ENCODE results near the gene BNIP3. TPM values are rescaled to one million over a fixed set of nuclear protein-coding genes. Genes with fewer than 3 reads are reported as not detected.
"Not testable (repeated sequence)": the region's sequence is repeated elsewhere in the genome, so short reads cannot be mapped to it uniquely, and the experiment has no call there.

Gene BNIP3
- total and polyA plus RNA-seq, 2 donors = 22.7 to 38.3 TPM

DNA sequence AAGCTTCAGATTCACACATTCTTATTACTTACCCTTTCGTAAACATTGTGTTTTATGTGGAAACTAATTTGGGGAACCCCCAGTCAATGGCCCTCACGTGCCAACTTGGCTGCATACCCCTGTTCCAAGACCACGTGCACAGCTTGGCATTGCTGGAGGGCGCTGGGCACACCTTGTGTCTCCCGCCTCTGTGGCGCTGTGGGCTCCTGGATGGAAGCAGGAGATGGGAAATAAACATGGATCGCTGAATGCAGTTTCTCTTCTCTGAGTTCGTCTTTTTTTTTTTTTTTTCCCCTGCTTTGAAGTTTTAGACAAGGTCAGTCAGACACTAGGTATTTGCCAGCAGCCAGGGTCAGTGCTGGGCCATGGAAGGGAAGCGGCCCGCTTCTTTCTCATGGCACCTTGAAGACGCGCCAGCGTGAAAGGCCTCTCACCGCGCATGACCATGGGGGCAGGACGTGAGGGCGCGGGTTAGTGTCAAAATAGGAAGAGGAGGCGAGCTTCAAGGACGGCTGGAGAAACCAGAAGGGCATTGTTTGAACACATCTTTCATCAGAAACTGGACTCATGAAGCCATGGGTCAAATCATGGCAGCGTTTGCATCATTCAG lies 27.3 kb downstream of the BNIP3 start:
- WGBS = 98% methylated on average over 21 of the region's 21 CpGs
- no peak overlapping the region for H3K27ac ChIP-seq (ENCODE audit: low read depth in 1 of 2, low read length in 1 of 2)

GRCh38 chr10:131949908-131950307 lies 31.8 kb downstream of the BNIP3 start:
- not testable (repeated sequence) for H3K27me3 ChIP-seq (ENCODE audit: control insufficient read depth in 2 of 2, insufficient read depth in 1 of 2, low read length in 1 of 2); H3K9me3 ChIP-seq (ENCODE audit: control insufficient read depth in 2 of 2, insufficient read depth in 1 of 2, low read length in 1 of 2); DNase-seq (ENCODE audit: low read depth in 6 of 9, low spot score in 9 of 9); H3K27ac ChIP-seq (ENCODE audit: low read depth in 1 of 2, low read length in 1 of 2); H3K4me1 ChIP-seq (ENCODE audit: control insufficient read depth in 2 of 2, insufficient read depth in 2 of 2, low read length in 2 of 2); H3K4me3 ChIP-seq (ENCODE audit: low read length in 2 of 2)
- WGBS = 95% methylated on average over 5 of the region's 7 CpGs
- H3K36me3 ChIP-seq (ENCODE audit: control insufficient read depth in 2 of 2, insufficient read depth in 2 of 2, low read length in 1 of 2) = peaks cover 70 to 78% of the 10 kb centered on the region in 2 donors

More for the DNA sequence above, 27.3 kb downstream of the BNIP3 start:
- Histone ChIP-seq H3K4me3 (ENCODE audit: low read length in 2 of 2) (no peak overlapping the region), H3K4me1 (ENCODE audit: control insufficient read depth in 2 of 2, insufficient read depth in 2 of 2, low read length in 2 of 2) (no peaks in the 10 kb centered on the region), H3K9me3 (ENCODE audit: control insufficient read depth in 2 of 2, insufficient read depth in 1 of 2, low read length in 1 of 2) (no peaks in the 10 kb centered on the region), H3K27me3 (ENCODE audit: control insufficient read depth in 2 of 2, insufficient read depth in 1 of 2, low read length in 1 of 2) (no peaks in the 10 kb centered on the region), H3K36me3 (ENCODE audit: control insufficient read depth in 2 of 2, insufficient read depth in 2 of 2, low read length in 1 of 2) (peaks cover 53 to 67% of the 10 kb centered on the region in 2 donors)
- no peak for DNase-seq (ENCODE audit: low read depth in 6 of 9, low spot score in 9 of 9)

DNA sequence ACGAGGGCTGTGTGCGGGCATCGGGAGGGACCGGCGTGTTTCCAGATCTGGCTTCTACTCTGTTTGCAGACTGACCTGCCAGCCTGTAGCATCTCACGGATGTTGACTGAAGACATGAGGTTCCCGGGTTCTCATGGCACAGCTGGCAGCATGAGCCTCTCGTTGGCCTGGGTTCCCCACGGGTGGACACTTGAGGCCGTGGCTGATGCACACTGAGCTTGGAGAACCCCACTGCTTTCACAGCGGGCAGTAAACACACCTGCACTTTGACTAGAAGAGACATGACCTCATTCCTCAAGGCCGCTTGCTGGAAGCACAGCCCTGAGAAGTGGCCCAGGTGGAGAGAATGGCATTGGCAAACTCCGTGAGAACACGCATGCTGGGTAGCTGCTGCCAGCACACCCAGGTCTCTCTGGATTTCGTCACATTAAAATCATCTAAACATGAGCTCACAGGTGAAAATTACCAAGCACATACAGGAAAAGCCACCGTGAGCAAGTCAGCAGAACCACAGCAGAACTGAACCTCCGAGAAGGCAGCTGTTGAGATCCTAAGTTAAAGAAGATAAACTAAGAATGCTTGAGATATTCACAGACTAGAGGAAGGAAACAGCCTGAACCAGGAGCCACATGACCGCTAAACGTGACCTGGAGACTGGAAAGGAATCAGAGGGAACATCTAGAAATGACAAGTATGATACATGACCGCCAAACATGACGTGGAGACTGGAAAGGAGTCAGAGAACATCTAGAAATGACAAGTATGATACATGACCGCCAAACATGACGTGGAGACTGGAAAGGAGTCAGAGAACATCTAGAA lies 32.5 kb downstream of the BNIP3 start:
- Histone ChIP-seq H3K36me3 (ENCODE audit: control insufficient read depth in 2 of 2, insufficient read depth in 2 of 2, low read length in 1 of 2) (peaks cover 71 to 79% of the 10 kb centered on the region in 2 donors), H3K27ac (ENCODE audit: low read depth in 1 of 2, low read length in 1 of 2) (no peak overlapping the region), H3K4me3 (ENCODE audit: low read length in 2 of 2) (no peak overlapping the region), H3K9me3 (ENCODE audit: control insufficient read depth in 2 of 2, insufficient read depth in 1 of 2, low read length in 1 of 2) (no peaks in the 10 kb centered on the region), H3K4me1 (ENCODE audit: control insufficient read depth in 2 of 2, insufficient read depth in 2 of 2, low read length in 2 of 2) (no peaks in the 10 kb centered on the region), H3K27me3 (ENCODE audit: control insufficient read depth in 2 of 2, insufficient read depth in 1 of 2, low read length in 1 of 2) (no peaks in the 10 kb centered on the region)
- 95% methylated on average over 21 of the region's 23 CpGs for WGBS
- no peak for DNase-seq (ENCODE audit: low read depth in 6 of 9, low spot score in 9 of 9)

GRCh38 chr10:131948501-131948900 lies 33.2 kb downstream of the BNIP3 start:
- H3K4me1 ChIP-seq (ENCODE audit: control insufficient read depth in 2 of 2, insufficient read depth in 2 of 2, low read length in 2 of 2) = no peaks in the 10 kb centered on the region
- no peak overlapping the region for H3K4me3 ChIP-seq (ENCODE audit: low read length in 2 of 2)
- no peaks in the 10 kb centered on the region for H3K27me3 ChIP-seq (ENCODE audit: control insufficient read depth in 2 of 2, insufficient read depth in 1 of 2, low read length in 1 of 2)
- peaks cover 70 to 81% of the 10 kb centered on the region in 2 donors for H3K36me3 ChIP-seq (ENCODE audit: control insufficient read depth in 2 of 2, insufficient read depth in 2 of 2, low read length in 1 of 2)
- 99% methylated on average over 6 of the region's 6 CpGs for WGBS
- no peaks in the 10 kb centered on the region for H3K9me3 ChIP-seq (ENCODE audit: control insufficient read depth in 2 of 2, insufficient read depth in 1 of 2, low read length in 1 of 2)
- no peak for DNase-seq (ENCODE audit: low read depth in 6 of 9, low spot score in 9 of 9)
- H3K27ac ChIP-seq (ENCODE audit: low read depth in 1 of 2, low read length in 1 of 2) = no peak overlapping the region

DNA sequence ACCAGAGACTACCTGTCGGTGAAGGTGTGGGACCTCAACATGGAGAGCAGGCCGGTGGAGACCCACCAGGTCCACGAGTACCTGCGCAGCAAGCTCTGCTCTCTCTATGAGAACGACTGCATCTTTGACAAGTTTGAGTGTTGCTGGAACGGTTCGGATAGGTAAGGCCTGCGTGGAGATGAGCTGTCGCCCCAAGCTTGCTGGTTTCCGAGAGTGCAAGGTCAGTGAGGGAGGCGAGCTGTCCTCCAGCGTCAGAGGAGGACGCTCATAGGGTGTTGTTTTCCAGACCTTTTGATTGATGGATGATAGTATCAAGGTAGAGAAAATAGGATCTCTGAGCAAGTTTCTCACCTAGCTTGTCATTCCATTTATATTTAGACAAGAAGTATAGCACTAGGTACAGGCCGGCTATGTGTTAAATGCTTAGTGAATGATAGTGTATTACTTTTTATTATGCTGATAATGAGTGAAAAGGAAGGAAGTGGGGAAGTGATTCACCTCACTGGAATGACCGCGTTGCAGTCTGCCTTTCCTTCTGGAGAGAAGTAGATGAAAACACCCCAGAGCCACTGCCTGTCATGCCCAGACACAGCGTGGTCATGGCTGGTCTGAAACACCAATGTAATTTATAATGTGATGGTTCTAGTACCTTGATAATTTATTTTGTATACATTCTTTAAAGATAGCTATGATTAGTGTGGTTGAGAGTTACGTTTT lies 33.9 kb downstream of the BNIP3 start:
- Histone ChIP-seq H3K27ac (ENCODE audit: low read depth in 1 of 2, low read length in 1 of 2) (no peak overlapping the region), H3K4me1 (ENCODE audit: control insufficient read depth in 2 of 2, insufficient read depth in 2 of 2, low read length in 2 of 2) (peaks cover 0 to 3% of the 10 kb centered on the region in 2 donors), H3K4me3 (ENCODE audit: low read length in 2 of 2) (no peak overlapping the region), H3K9me3 (ENCODE audit: control insufficient read depth in 2 of 2, insufficient read depth in 1 of 2, low read length in 1 of 2) (no peaks in the 10 kb centered on the region), H3K27me3 (ENCODE audit: control insufficient read depth in 2 of 2, insufficient read depth in 1 of 2, low read length in 1 of 2) (no peaks in the 10 kb centered on the region), H3K36me3 (ENCODE audit: control insufficient read depth in 2 of 2, insufficient read depth in 2 of 2, low read length in 1 of 2) (peaks cover 75 to 81% of the 10 kb centered on the region in 2 donors)
- DNase-seq (ENCODE audit: low read depth in 6 of 9, low spot score in 9 of 9) = no peak
- WGBS = 96% methylated on average over 18 of the region's 18 CpGs

GRCh38 chr10:131946880-131947279 lies 34.8 kb downstream of the BNIP3 start:
- DNase-seq (ENCODE audit: low read depth in 6 of 9, low spot score in 9 of 9) = no peak
- Histone ChIP-seq H3K4me3 (ENCODE audit: low read length in 2 of 2) (no peak overlapping the region), H3K27ac (ENCODE audit: low read depth in 1 of 2, low read length in 1 of 2) (no peak overlapping the region), H3K4me1 (ENCODE audit: control insufficient read depth in 2 of 2, insufficient read depth in 2 of 2, low read length in 2 of 2) (peaks cover 0 to 3% of the 10 kb centered on the region in 2 donors), H3K27me3 (ENCODE audit: control insufficient read depth in 2 of 2, insufficient read depth in 1 of 2, low read length in 1 of 2) (no peaks in the 10 kb centered on the region), H3K36me3 (ENCODE audit: control insufficient read depth in 2 of 2, insufficient read depth in 2 of 2, low read length in 1 of 2) (peaks cover 77 to 80% of the 10 kb centered on the region in 2 donors), H3K9me3 (ENCODE audit: control insufficient read depth in 2 of 2, insufficient read depth in 1 of 2, low read length in 1 of 2) (no peaks in the 10 kb centered on the region)
- WGBS = 97% methylated on average over 14 of the region's 14 CpGs

GRCh38 chr10:131946321-131946751 lies 35.4 kb downstream of the BNIP3 start:
- no peak overlapping the region for H3K4me3 ChIP-seq (ENCODE audit: low read length in 2 of 2)
- H3K27me3 ChIP-seq (ENCODE audit: control insufficient read depth in 2 of 2, insufficient read depth in 1 of 2, low read length in 1 of 2) = no peaks in the 10 kb centered on the region
- no peak overlapping the region for H3K27ac ChIP-seq (ENCODE audit: low read depth in 1 of 2, low read length in 1 of 2)
- no peak for DNase-seq (ENCODE audit: low read depth in 6 of 9, low spot score in 9 of 9)
- peaks cover 77 to 80% of the 10 kb centered on the region in 2 donors for H3K36me3 ChIP-seq (ENCODE audit: control insufficient read depth in 2 of 2, insufficient read depth in 2 of 2, low read length in 1 of 2)
- 92% methylated on average over 14 of the region's 14 CpGs for WGBS
- no peaks in the 10 kb centered on the region for H3K9me3 ChIP-seq (ENCODE audit: control insufficient read depth in 2 of 2, insufficient read depth in 1 of 2, low read length in 1 of 2)
- H3K4me1 ChIP-seq (ENCODE audit: control insufficient read depth in 2 of 2, insufficient read depth in 2 of 2, low read length in 2 of 2) = peaks cover 0 to 3% of the 10 kb centered on the region in 2 donors

- 98% methylated on average over 28 of the region's 28 CpGs for WGBS
- no peak for DNase-seq (ENCODE audit: low read depth in 6 of 9, low spot score in 9 of 9)
Observed at GRCh38 chr10:131944976-131945695, 36.6 kb downstream of the BNIP3 start.

More at GRCh38 chr10:131944976-131945695, 36.6 kb downstream of the BNIP3 start:
- H3K4me1 ChIP-seq (ENCODE audit: control insufficient read depth in 2 of 2, insufficient read depth in 2 of 2, low read length in 2 of 2) = peaks cover 0 to 3% of the 10 kb centered on the region in 2 donors
- no peak overlapping the region for H3K4me3 ChIP-seq (ENCODE audit: low read length in 2 of 2)
- H3K27ac ChIP-seq (ENCODE audit: low read depth in 1 of 2, low read length in 1 of 2) = no peak overlapping the region
- no peaks in the 10 kb centered on the region for H3K27me3 ChIP-seq (ENCODE audit: control insufficient read depth in 2 of 2, insufficient read depth in 1 of 2, low read length in 1 of 2)
- H3K36me3 ChIP-seq (ENCODE audit: control insufficient read depth in 2 of 2, insufficient read depth in 2 of 2, low read length in 1 of 2) = peaks cover 78 to 80% of the 10 kb centered on the region in 2 donors
- H3K9me3 ChIP-seq (ENCODE audit: control insufficient read depth in 2 of 2, insufficient read depth in 1 of 2, low read length in 1 of 2) = no peaks in the 10 kb centered on the region
